GM23338 (cell line): ENCODE measurements around the gene FKBP1B.

Experiments
- CREB1 ChIP-seq: fragments of 250-450 bp; sonication (Bioruptor Pico); IDR thresholded peaks from 2 replicates; pipeline ENCODE4 v1.5.0; 2020; ENCODE audit warnings: low read depth, mild to moderate bottlenecking, moderate library complexity
- EZH2 ChIP-seq: fragments of 200-600 bp; sonication (generic); IDR thresholded peaks from one replicate; pipeline ENCODE4 v1.8.0; 2017; ENCODE audit warnings: antibody characterized with exemption, mild to moderate bottlenecking, low read depth; ENCODE audit not compliant: unreplicated experiment
- EZH2phosphoT487 ChIP-seq: fragments of 200-600 bp; sonication (generic); IDR thresholded peaks from one replicate; pipeline ENCODE4 v1.8.1; 2018; ENCODE audit warnings: antibody characterized with exemption; ENCODE audit not compliant: unreplicated experiment
- JUNB ChIP-seq: IDR thresholded peaks from one replicate; pipeline ENCODE4 v1.6.1; 2016; ENCODE audit warnings: antibody characterized with exemption; ENCODE audit not compliant: unreplicated experiment
- POLR2AphosphoS5 ChIP-seq: IDR thresholded peaks from 2 replicates; pipeline ENCODE4 v1.6.1; 2016; ENCODE audit warnings: antibody characterized with exemption, low read depth
- ZNF331 ChIP-seq: fragments of 250-450 bp; sonication (Bioruptor Pico); IDR thresholded peaks from 2 replicates; pipeline ENCODE4 v1.5.0; 2020; ENCODE audit warnings: low read depth, mild to moderate bottlenecking, moderate library complexity
- TF ChIP-seq, protein P1 (sequence below), 2 experiments: fragments of 200-600 bp in 1 of 2; sonication (generic) in 1 of 2; conservative IDR thresholded peaks; 2 replicates each; pipeline versions ENCODE4 v1.5.1 to v1.6.1; 2016 to 2017; ENCODE audit warnings: antibody characterized with exemption in 2 of 2, low read depth in 2 of 2, mild to moderate bottlenecking in 2 of 2, moderate library complexity in 1 of 2
- TF ChIP-seq, protein P2 (sequence below): IDR thresholded peaks from one replicate; pipeline ENCODE4 v1.6.1; 2018; ENCODE audit warnings: antibody characterized with exemption; ENCODE audit not compliant: unreplicated experiment
- TF ChIP-seq, protein P3 (sequence below): IDR thresholded peaks from 2 replicates; pipeline ENCODE4 v1.6.1; 2016; ENCODE audit warnings: antibody characterized with exemption
- TF ChIP-seq, protein P4 (sequence below): fragments of 250-450 bp; sonication (Bioruptor Pico); IDR thresholded peaks from 2 replicates; pipeline ENCODE4 v1.5.0; 2020; ENCODE audit warnings: mild to moderate bottlenecking, moderate library complexity

DNA sequence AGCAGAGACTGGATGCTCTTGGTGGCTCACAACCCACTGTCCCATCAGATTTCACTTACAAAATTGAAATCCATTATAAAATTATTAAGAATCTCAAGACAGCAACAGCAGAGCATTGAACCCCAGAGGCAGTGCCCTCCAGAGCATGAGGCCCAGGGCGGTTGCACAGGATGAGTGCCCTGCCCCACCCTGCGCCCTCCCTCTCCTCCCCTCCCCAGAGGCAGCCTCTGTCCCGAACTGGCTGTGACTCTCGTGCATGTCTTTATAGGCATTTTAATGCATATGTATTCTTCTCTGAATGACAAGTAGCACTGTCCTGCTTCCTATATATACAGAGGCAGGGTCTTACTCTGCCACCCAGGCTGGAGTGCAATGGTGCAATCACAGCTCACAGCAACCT is 29.3 kb upstream of the FKBP1B start:
- no peak for TF ChIP-seq EZH2
- TF ChIP-seq, protein P1, sequence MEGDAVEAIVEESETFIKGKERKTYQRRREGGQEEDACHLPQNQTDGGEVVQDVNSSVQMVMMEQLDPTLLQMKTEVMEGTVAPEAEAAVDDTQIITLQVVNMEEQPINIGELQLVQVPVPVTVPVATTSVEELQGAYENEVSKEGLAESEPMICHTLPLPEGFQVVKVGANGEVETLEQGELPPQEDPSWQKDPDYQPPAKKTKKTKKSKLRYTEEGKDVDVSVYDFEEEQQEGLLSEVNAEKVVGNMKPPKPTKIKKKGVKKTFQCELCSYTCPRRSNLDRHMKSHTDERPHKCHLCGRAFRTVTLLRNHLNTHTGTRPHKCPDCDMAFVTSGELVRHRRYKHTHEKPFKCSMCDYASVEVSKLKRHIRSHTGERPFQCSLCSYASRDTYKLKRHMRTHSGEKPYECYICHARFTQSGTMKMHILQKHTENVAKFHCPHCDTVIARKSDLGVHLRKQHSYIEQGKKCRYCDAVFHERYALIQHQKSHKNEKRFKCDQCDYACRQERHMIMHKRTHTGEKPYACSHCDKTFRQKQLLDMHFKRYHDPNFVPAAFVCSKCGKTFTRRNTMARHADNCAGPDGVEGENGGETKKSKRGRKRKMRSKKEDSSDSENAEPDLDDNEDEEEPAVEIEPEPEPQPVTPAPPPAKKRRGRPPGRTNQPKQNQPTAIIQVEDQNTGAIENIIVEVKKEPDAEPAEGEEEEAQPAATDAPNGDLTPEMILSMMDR (conservative IDR thresholded peaks at IDR 0.05; ENCODE audit: low read depth in 2 of 2): no peak
- TF ChIP-seq POLR2AphosphoS5: no peak
- TF ChIP-seq, protein P2, sequence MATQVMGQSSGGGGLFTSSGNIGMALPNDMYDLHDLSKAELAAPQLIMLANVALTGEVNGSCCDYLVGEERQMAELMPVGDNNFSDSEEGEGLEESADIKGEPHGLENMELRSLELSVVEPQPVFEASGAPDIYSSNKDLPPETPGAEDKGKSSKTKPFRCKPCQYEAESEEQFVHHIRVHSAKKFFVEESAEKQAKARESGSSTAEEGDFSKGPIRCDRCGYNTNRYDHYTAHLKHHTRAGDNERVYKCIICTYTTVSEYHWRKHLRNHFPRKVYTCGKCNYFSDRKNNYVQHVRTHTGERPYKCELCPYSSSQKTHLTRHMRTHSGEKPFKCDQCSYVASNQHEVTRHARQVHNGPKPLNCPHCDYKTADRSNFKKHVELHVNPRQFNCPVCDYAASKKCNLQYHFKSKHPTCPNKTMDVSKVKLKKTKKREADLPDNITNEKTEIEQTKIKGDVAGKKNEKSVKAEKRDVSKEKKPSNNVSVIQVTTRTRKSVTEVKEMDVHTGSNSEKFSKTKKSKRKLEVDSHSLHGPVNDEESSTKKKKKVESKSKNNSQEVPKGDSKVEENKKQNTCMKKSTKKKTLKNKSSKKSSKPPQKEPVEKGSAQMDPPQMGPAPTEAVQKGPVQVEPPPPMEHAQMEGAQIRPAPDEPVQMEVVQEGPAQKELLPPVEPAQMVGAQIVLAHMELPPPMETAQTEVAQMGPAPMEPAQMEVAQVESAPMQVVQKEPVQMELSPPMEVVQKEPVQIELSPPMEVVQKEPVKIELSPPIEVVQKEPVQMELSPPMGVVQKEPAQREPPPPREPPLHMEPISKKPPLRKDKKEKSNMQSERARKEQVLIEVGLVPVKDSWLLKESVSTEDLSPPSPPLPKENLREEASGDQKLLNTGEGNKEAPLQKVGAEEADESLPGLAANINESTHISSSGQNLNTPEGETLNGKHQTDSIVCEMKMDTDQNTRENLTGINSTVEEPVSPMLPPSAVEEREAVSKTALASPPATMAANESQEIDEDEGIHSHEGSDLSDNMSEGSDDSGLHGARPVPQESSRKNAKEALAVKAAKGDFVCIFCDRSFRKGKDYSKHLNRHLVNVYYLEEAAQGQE: no peak
- no peak for TF ChIP-seq EZH2phosphoT487
- no peak for TF ChIP-seq CREB1 (CRISPR knock-in tag)
- no peak for TF ChIP-seq ZNF331 (CRISPR knock-in tag)
- TF ChIP-seq, protein P3, sequence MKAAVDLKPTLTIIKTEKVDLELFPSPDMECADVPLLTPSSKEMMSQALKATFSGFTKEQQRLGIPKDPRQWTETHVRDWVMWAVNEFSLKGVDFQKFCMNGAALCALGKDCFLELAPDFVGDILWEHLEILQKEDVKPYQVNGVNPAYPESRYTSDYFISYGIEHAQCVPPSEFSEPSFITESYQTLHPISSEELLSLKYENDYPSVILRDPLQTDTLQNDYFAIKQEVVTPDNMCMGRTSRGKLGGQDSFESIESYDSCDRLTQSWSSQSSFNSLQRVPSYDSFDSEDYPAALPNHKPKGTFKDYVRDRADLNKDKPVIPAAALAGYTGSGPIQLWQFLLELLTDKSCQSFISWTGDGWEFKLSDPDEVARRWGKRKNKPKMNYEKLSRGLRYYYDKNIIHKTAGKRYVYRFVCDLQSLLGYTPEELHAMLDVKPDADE: no peak
- no peak for TF ChIP-seq JUNB
- TF ChIP-seq, protein P4, sequence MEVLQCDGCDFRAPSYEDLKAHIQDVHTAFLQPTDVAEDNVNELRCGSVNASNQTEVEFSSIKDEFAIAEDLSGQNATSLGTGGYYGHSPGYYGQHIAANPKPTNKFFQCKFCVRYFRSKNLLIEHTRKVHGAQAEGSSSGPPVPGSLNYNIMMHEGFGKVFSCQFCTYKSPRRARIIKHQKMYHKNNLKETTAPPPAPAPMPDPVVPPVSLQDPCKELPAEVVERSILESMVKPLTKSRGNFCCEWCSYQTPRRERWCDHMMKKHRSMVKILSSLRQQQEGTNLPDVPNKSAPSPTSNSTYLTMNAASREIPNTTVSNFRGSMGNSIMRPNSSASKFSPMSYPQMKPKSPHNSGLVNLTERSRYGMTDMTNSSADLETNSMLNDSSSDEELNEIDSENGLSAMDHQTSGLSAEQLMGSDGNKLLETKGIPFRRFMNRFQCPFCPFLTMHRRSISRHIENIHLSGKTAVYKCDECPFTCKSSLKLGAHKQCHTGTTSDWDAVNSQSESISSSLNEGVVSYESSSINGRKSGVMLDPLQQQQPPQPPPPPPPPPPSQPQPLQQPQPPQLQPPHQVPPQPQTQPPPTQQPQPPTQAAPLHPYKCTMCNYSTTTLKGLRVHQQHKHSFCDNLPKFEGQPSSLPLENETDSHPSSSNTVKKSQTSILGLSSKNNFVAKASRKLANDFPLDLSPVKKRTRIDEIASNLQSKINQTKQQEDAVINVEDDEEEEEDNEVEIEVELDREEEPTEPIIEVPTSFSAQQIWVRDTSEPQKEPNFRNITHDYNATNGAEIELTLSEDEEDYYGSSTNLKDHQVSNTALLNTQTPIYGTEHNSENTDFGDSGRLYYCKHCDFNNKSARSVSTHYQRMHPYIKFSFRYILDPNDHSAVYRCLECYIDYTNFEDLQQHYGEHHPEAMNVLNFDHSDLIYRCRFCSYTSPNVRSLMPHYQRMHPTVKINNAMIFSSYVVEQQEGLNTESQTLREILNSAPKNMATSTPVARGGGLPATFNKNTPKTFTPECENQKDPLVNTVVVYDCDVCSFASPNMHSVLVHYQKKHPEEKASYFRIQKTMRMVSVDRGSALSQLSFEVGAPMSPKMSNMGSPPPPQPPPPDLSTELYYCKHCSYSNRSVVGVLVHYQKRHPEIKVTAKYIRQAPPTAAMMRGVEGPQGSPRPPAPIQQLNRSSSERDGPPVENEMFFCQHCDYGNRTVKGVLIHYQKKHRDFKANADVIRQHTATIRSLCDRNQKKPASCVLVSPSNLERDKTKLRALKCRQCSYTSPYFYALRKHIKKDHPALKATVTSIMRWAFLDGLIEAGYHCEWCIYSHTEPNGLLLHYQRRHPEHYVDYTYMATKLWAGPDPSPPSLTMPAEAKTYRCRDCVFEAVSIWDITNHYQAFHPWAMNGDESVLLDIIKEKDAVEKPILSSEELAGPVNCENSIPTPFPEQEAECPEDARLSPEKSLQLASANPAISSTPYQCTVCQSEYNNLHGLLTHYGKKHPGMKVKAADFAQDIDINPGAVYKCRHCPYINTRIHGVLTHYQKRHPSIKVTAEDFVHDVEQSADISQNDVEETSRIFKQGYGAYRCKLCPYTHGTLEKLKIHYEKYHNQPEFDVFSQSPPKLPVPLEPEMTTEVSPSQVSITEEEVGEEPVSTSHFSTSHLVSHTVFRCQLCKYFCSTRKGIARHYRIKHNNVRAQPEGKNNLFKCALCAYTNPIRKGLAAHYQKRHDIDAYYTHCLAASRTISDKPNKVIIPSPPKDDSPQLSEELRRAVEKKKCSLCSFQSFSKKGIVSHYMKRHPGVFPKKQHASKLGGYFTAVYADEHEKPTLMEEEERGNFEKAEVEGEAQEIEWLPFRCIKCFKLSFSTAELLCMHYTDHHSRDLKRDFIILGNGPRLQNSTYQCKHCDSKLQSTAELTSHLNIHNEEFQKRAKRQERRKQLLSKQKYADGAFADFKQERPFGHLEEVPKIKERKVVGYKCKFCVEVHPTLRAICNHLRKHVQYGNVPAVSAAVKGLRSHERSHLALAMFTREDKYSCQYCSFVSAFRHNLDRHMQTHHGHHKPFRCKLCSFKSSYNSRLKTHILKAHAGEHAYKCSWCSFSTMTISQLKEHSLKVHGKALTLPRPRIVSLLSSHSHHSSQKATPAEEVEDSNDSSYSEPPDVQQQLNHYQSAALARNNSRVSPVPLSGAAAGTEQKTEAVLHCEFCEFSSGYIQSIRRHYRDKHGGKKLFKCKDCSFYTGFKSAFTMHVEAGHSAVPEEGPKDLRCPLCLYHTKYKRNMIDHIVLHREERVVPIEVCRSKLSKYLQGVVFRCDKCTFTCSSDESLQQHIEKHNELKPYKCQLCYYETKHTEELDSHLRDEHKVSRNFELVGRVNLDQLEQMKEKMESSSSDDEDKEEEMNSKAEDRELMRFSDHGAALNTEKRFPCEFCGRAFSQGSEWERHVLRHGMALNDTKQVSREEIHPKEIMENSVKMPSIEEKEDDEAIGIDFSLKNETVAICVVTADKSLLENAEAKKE: no peak
